CD14-positive monocyte (primary cell): Measurements from ENCODE around the gene PHF10. TPM values are rescaled to one million over a fixed set of nuclear protein-coding genes. Genes with fewer than 3 reads are reported as not detected.

ENCODE experiments used
- DNase-seq, 3 donors: peaks; one replicate each; pipeline ENCODE4 v3.0.0-alpha.2; 2011 to 2022
- H2AFZ ChIP-seq: 2 replicates; pipeline ENCODE4 v1.6.0; 2012; ENCODE audit warnings: mild to moderate bottlenecking, low read depth, low read length, inconsistent platforms; ENCODE audit not compliant: insufficient read depth, poor library complexity, severe bottlenecking
- H3K27ac ChIP-seq, 2 donors: 1 replicate in 1 of 2; 2 replicates in 1 of 2; pipeline ENCODE4 v1.5.1; 2012 to 2013; ENCODE audit warnings: low read length in 2 of 2, control low read depth in 1 of 2, inconsistent platforms in 1 of 2, low read depth in 1 of 2, mild to moderate bottlenecking in 1 of 2
- H3K27me3 ChIP-seq, 2 donors: one replicate each; pipeline versions ENCODE4 v1.6.0 to v1.6.1; 2011 to 2013; ENCODE audit warnings: low read length in 2 of 2; ENCODE audit not compliant: control insufficient read depth in 2 of 2, insufficient read depth in 2 of 2
- H3K36me3 ChIP-seq, 2 donors: replicated peaks in 1 of 2; 1 replicate in 1 of 2; 2 replicates in 1 of 2; pipeline versions ENCODE4 v1.5.1 to v1.6.1; 2012 to 2013; ENCODE audit warnings: low read length in 2 of 2, control low read depth in 1 of 2, inconsistent platforms in 1 of 2, mild to moderate bottlenecking in 1 of 2; ENCODE audit not compliant: insufficient read depth in 2 of 2, control insufficient read depth in 1 of 2
- H3K4me1 ChIP-seq, 2 donors: 1 replicate in 1 of 2; 2 replicates in 1 of 2; pipeline versions ENCODE4 v1.5.1 to v1.6.1; 2012 to 2013; ENCODE audit warnings: low read length in 2 of 2, control low read depth in 1 of 2, inconsistent platforms in 1 of 2, mild to moderate bottlenecking in 1 of 2, moderate library complexity in 1 of 2; ENCODE audit not compliant: insufficient read depth in 2 of 2, control insufficient read depth in 1 of 2
- H3K4me2 ChIP-seq: replicated peaks from 2 replicates; pipeline ENCODE3; 2012; ENCODE audit warnings: low read length, moderate library complexity, mild to moderate bottlenecking; ENCODE audit not compliant: poor library complexity, severe bottlenecking; ENCODE audit errors: extremely low read depth
- H3K4me3 ChIP-seq, 3 experiments: fragments of 200-600 bp in 1 of 3; sonication (generic) in 1 of 3; replicated peaks in 1 of 3; 1 replicate in 2 of 3; 2 replicates in 1 of 3; pipeline ENCODE4 v1.5.1; 2011 to 2013; ENCODE audit warnings: low read length in 3 of 3, mild to moderate bottlenecking in 3 of 3, control low read depth in 2 of 3, low read depth in 2 of 3, inconsistent platforms in 1 of 3, moderate library complexity in 1 of 3
- H3K79me2 ChIP-seq: 2 replicates; pipeline ENCODE4 v1.6.0; 2012; ENCODE audit warnings: mild to moderate bottlenecking, control low read depth, inconsistent platforms, low read length, moderate library complexity; ENCODE audit not compliant: insufficient read depth
- H3K9ac ChIP-seq: 2 replicates; pipeline ENCODE4 v1.6.0; 2017; ENCODE audit warnings: low read length, mild to moderate bottlenecking; ENCODE audit not compliant: insufficient read depth, poor library complexity, severe bottlenecking
- H3K9me3 ChIP-seq, 2 donors: replicated peaks in 1 of 2; 1 replicate in 1 of 2; 2 replicates in 1 of 2; pipeline versions ENCODE4 v1.5.1 to v1.6.1; 2012 to 2013; ENCODE audit warnings: low read length in 2 of 2, control low read depth in 1 of 2; ENCODE audit not compliant: control insufficient read depth in 1 of 2, insufficient read depth in 1 of 2
- H4K20me1 ChIP-seq: 2 replicates; pipeline ENCODE4 v1.6.0; 2012; ENCODE audit warnings: mild to moderate bottlenecking, low read length, control low read depth, moderate library complexity; ENCODE audit not compliant: insufficient read depth
- H3K27ac Mint-ChIP-seq, 7 donors: one replicate each; pipeline ENCODE4 v1.8.0; 2020; ENCODE audit warnings: mild to moderate bottlenecking in 7 of 7, mixed read lengths in 7 of 7, moderate library complexity in 6 of 7, inconsistent platforms in 2 of 7
- H3K27me3 Mint-ChIP-seq, 3 donors: one replicate each; pipeline ENCODE4 v1.8.0; 2021 to 2022; ENCODE audit warnings: low read depth in 3 of 3, mild to moderate bottlenecking in 3 of 3, mixed read lengths in 3 of 3, moderate library complexity in 3 of 3, inconsistent platforms in 1 of 3
- H3K36me3 Mint-ChIP-seq, 2 donors: one replicate each; pipeline ENCODE4 v1.8.0; 2020; ENCODE audit warnings: mixed read lengths in 2 of 2, inconsistent platforms in 1 of 2, mild to moderate bottlenecking in 1 of 2
- H3K4me1 Mint-ChIP-seq: one replicate; pipeline ENCODE4 v1.8.0; 2020; ENCODE audit warnings: mild to moderate bottlenecking, mixed read lengths
- H3K4me3 Mint-ChIP-seq, 2 donors: one replicate each; pipeline ENCODE4 v1.8.0; 2020; ENCODE audit warnings: mild to moderate bottlenecking in 2 of 2, mixed read lengths in 2 of 2, moderate library complexity in 1 of 2
- H3K9me3 Mint-ChIP-seq, 7 donors: one replicate each; pipeline ENCODE4 v1.8.0; 2020 to 2022; ENCODE audit warnings: mixed read lengths in 7 of 7, mild to moderate bottlenecking in 6 of 7, moderate library complexity in 6 of 7, inconsistent platforms in 2 of 7
- CTCF ChIP-seq: fragments of 200-600 bp; IDR thresholded peaks from one replicate; pipeline ENCODE4 v1.8.0; 2022; ENCODE audit warnings: antibody characterized with exemption, mild to moderate bottlenecking
- WGBS: methylation state at CpG from one replicate; pipeline ENCODE4 v1.1.5; 2013; ENCODE audit warnings: missing lambda C conversion rate; ENCODE audit not compliant: insufficient coverage; 5-methylcytosine and 5-hydroxymethylcytosine counted together
- intact Hi-C, 2 donors: fragments of 100-400 bp; cut with micrococcal nuclease; formaldehyde crosslinking; loops; one replicate each; pipeline versions ENCODE4 v1.15.0 to v1.15.1; 2023
- polyA plus RNA-seq, 3 donors: library from polyadenylated mRNA; depleted of rRNA in 1 of 3; unstranded in 2 of 3; stranded (reverse) in 1 of 3; fragments of 300-500 nt in 2 of 3; fragments of >200 nt in 1 of 3; fragmentation: Illumina TruSeq in 2 of 3; gene quantifications; 1 replicate in 2 of 3; 2 replicates in 1 of 3; pipeline ENCODE4 v1.2.3, GENCODE V29; 2012 to 2021

PHF10 gene
- polyA plus RNA-seq, 3 donors, result 7.3 to 31.0 (median 8.1) TPM

- H3K9me3 ChIP-seq, result no peaks in the 10 kb centered on the region
- no peak overlapping the region for H3K4me2 ChIP-seq
- peaks cover 78 to 89% of the 10 kb centered on the region in 2 donors for H3K36me3 Mint-ChIP-seq
Observed at GRCh38 chr6:169763881-169764280, 39.6 kb upstream of the PHF10 start.

GRCh38 chr6:169763308-169763707 lies 39.0 kb upstream of the PHF10 start:
- H2AFZ ChIP-seq, result no peak overlapping the region
- Mint-ChIP-seq H3K27ac (peak overlapping the region in 2 of 7 donors; percentile 13 to 47), H3K4me3 (no peak overlapping the region), H3K27me3 (no peaks in the 10 kb centered on the region), H3K9me3 (no peaks in the 10 kb centered on the region), H3K36me3 (peaks cover 75 to 90% of the 10 kb centered on the region in 2 donors), H3K4me1 (no peaks in the 10 kb centered on the region)
- H3K9ac ChIP-seq, result no peak overlapping the region
- H3K27ac ChIP-seq, result no peak overlapping the region
- H3K36me3 ChIP-seq, result peaks cover 66 to 85% of the 10 kb centered on the region in 2 donors
- no peak overlapping the region for H3K4me2 ChIP-seq
- H3K27me3 ChIP-seq, result no peaks in the 10 kb centered on the region
- intact Hi-C loops, result no loop called here
- no peaks in the 10 kb centered on the region for H3K9me3 ChIP-seq
- WGBS, result 98% methylated on average over 8 of the region's 10 CpGs
- H3K4me1 ChIP-seq, result no peaks in the 10 kb centered on the region
- no peak for DNase-seq
- TF ChIP-seq CTCF, result no peak
- H3K4me3 ChIP-seq, result no peak overlapping the region
- H3K79me2 ChIP-seq, result no peaks in the 10 kb centered on the region
- no peaks in the 10 kb centered on the region for H4K20me1 ChIP-seq

More at GRCh38 chr6:169763881-169764280, 39.6 kb upstream of the PHF10 start:
- H4K20me1 ChIP-seq, result no peaks in the 10 kb centered on the region
- no peak overlapping the region for H3K9ac ChIP-seq
- no peak for TF ChIP-seq CTCF
- no peaks in the 10 kb centered on the region for H3K27me3 Mint-ChIP-seq
- H3K4me3 Mint-ChIP-seq, result no peak overlapping the region
- H3K27ac Mint-ChIP-seq, result peak overlapping the region in 3 of 7 donors; percentile 25 to 47 (median 26)
- H3K27ac ChIP-seq, result no peak overlapping the region
- no peaks in the 10 kb centered on the region for H3K79me2 ChIP-seq
- no peaks in the 10 kb centered on the region for H3K27me3 ChIP-seq
- H3K4me1 ChIP-seq, result no peaks in the 10 kb centered on the region
- intact Hi-C loops, result no loop called here
- H2AFZ ChIP-seq, result no peak overlapping the region
- H3K9me3 Mint-ChIP-seq, result no peaks in the 10 kb centered on the region
- no peak for DNase-seq
- H3K4me1 Mint-ChIP-seq, result no peaks in the 10 kb centered on the region
- H3K36me3 ChIP-seq, result peaks cover 63 to 85% of the 10 kb centered on the region in 2 donors
- no peak overlapping the region for H3K4me3 ChIP-seq
- WGBS, result 93% methylated on average over 6 of the region's 10 CpGs
